HCT116 (cell line): Measurements from ENCODE around the gene EID2B. TPM values are rescaled to one million over a fixed set of nuclear protein-coding genes. Genes with fewer than 3 reads are reported as not detected.

ENCODE experiments used
- ATAC-seq: fragments of 200-7000 bp; cut with Tn5 transposase; 2 replicates; pipeline ENCODE4 v1.9.1; 2020; ENCODE audit warnings: mild to moderate bottlenecking, moderate library complexity
- BruUV-seq: library from RNA; stranded (reverse); fragments of 400-500 nt; replicated peaks from 2 replicates; lab custom pipeline; 2021; lab: Mats Ljungman, UMichigan
- CTCF ChIA-PET: fragments of 300-600 bp; sonication (Branson Sonifier 250); formaldehyde crosslinking; loops from one replicate; lab custom pipeline; 2021; ENCODE audit warnings: antibody characterized with exemption; lab: Charles Lee
- POLR2A ChIA-PET: fragments of 300-600, 350-600 bp; sonication (Branson Sonifier 250); formaldehyde crosslinking; loops from one replicate; lab custom pipeline; 2021; ENCODE audit warnings: antibody characterized with exemption; lab: Charles Lee
- RAD21 ChIA-PET, 2 experiments: fragments of 300-600 bp; sonication (Branson Sonifier 250); formaldehyde crosslinking; loops; one replicate each; lab custom pipeline; 2023; ENCODE audit warnings: low total read pairs in 2 of 2; ENCODE audit not compliant: uncharacterized antibody in 2 of 2, unreplicated experiment in 2 of 2, low non-redundant PET in 1 of 2; lab: Charles Lee
- DNase-seq: peaks from one replicate; pipeline ENCODE4 v3.0.0-alpha.2; 2010; ENCODE audit warnings: low read depth, low spot score
- H2AFZ ChIP-seq: fragments of 200-600 bp; shearing (Covaris generic), sonication (generic); 2 replicates; pipeline ENCODE4 v1.6.1; 2017; ENCODE audit warnings: low read depth, mixed run types, mixed read lengths, antibody characterized with exemption, low read length; ENCODE audit not compliant: poor library complexity, severe bottlenecking
- H3K27ac ChIP-seq: 2 replicates; pipeline ENCODE4 v1.5.1; 2012; ENCODE audit warnings: low read depth, low read length
- H3K27me3 ChIP-seq: fragments of 200-600 bp; sonication (generic); 2 replicates; pipeline ENCODE4 v1.6.1; 2016; ENCODE audit warnings: mixed run types, low read length, mixed read lengths; ENCODE audit not compliant: insufficient read depth
- H3K36me3 ChIP-seq, 2 experiments: fragments of 200-500 bp in 1 of 2; fragments of 200-600 bp in 1 of 2; sonication (Bioruptor generic) in 1 of 2; sonication (generic) in 1 of 2; 2 replicates each; pipeline versions ENCODE4 v1.5.1 to v1.6.1; 2014 to 2016; ENCODE audit warnings: low read length in 2 of 2, inconsistent platforms in 1 of 2, mixed read lengths in 1 of 2, mixed run types in 1 of 2; ENCODE audit not compliant: insufficient read depth in 2 of 2, control insufficient read depth in 1 of 2
- H3K4me1 ChIP-seq, 2 experiments: fragments of 200-600 bp in 1 of 2; sonication (generic) in 1 of 2; 2 replicates each; pipeline versions ENCODE4 v1.5.1 to v1.6.1; 2012 to 2017; ENCODE audit warnings: low read length in 2 of 2, inconsistent platforms in 1 of 2, mild to moderate bottlenecking in 1 of 2, mixed read lengths in 1 of 2, mixed run types in 1 of 2, moderate library complexity in 1 of 2; ENCODE audit not compliant: insufficient read depth in 2 of 2, control insufficient read depth in 1 of 2
- H3K4me2 ChIP-seq: fragments of 200-600 bp; sonication (generic); 2 replicates; pipeline ENCODE4 v1.6.1; 2017; ENCODE audit warnings: mixed run types, low read length, mixed read lengths
- H3K4me3 ChIP-seq, 2 experiments: fragments of 200-600 bp in 1 of 2; sonication (generic) in 1 of 2; replicated peaks in 1 of 2; 2 replicates each; pipeline ENCODE4 v1.5.1; 2011 to 2016; ENCODE audit warnings: low read length in 2 of 2, control low read depth in 1 of 2, low read depth in 1 of 2, mild to moderate bottlenecking in 1 of 2, mixed read lengths in 1 of 2, mixed run types in 1 of 2
- H3K79me2 ChIP-seq: fragments of 200-600 bp; sonication (generic); 2 replicates; pipeline ENCODE4 v1.6.1; 2017; ENCODE audit warnings: mild to moderate bottlenecking, mixed run types, low read length, moderate library complexity, mixed read lengths; ENCODE audit not compliant: insufficient read depth
- H3K9ac ChIP-seq: fragments of 200-600 bp; sonication (generic); 2 replicates; pipeline ENCODE4 v1.6.1; 2016; ENCODE audit warnings: low read length, mixed read lengths
- H3K9me2 ChIP-seq: fragments of 200-600 bp; sonication (generic), shearing (Covaris generic); 2 replicates; pipeline ENCODE4 v1.6.1; 2017; ENCODE audit warnings: mixed run types, mild to moderate bottlenecking, moderate library complexity; ENCODE audit not compliant: insufficient read depth
- H3K9me3 ChIP-seq, 2 experiments: fragments of 200-500 bp in 1 of 2; fragments of 200-600 bp in 1 of 2; sonication (Bioruptor generic) in 1 of 2; sonication (generic) in 1 of 2; 2 replicates each; pipeline ENCODE4 v1.6.1; 2014 to 2017; ENCODE audit warnings: low read length in 2 of 2, mixed read lengths in 2 of 2, inconsistent platforms in 1 of 2, low read depth in 1 of 2, mild to moderate bottlenecking in 1 of 2, mixed run types in 1 of 2, moderate library complexity in 1 of 2; ENCODE audit not compliant: control insufficient read depth in 1 of 2, insufficient read depth in 1 of 2
- H4K20me1 ChIP-seq: fragments of 200-600 bp; sonication (generic), shearing (Covaris generic); 2 replicates; pipeline ENCODE4 v1.6.1; 2017; ENCODE audit warnings: mixed run types, mild to moderate bottlenecking, moderate library complexity; ENCODE audit not compliant: insufficient read depth
- CBX3 ChIP-seq: IDR thresholded peaks from 2 replicates; pipeline ENCODE4 v1.6.1; 2012; ENCODE audit warnings: low read depth
- CEBPB ChIP-seq: IDR thresholded peaks from 2 replicates; pipeline ENCODE4 v1.6.1; 2012; ENCODE audit warnings: low read depth
- CTCF ChIP-seq, 3 experiments: fragments of 200-600 bp in 1 of 3; sonication (generic) in 1 of 3; IDR thresholded peaks in 2 of 3; conservative IDR thresholded peaks in 1 of 3; 2 replicates each; pipeline ENCODE4 v1.5.1; 2012 to 2017; ENCODE audit warnings: low read depth in 2 of 3, low read length in 2 of 3, antibody characterized with exemption in 1 of 3, borderline replicate concordance in 1 of 3, control low read depth in 1 of 3, mild to moderate bottlenecking in 1 of 3, mixed read lengths in 1 of 3, mixed run types in 1 of 3, moderate library complexity in 1 of 3; ENCODE audit not compliant: insufficient read depth in 1 of 3
- ELF1 ChIP-seq: IDR thresholded peaks from 2 replicates; pipeline ENCODE4 v1.6.1; 2012; ENCODE audit warnings: low read depth, borderline replicate concordance
- EZH2 ChIP-seq: fragments of 200-600 bp; sonication (generic); IDR thresholded peaks from 2 replicates; pipeline ENCODE4 v1.6.1; 2017; ENCODE audit warnings: antibody characterized with exemption, mixed run types
- FOSL1 ChIP-seq: IDR thresholded peaks from 2 replicates; pipeline ENCODE4 v1.6.1; 2012; ENCODE audit warnings: low read depth
- POLR2A ChIP-seq: IDR thresholded peaks from 2 replicates; pipeline ENCODE4 v1.7.0; 2011; ENCODE audit warnings: borderline replicate concordance; ENCODE audit not compliant: insufficient read depth, insufficient read length; ENCODE audit errors: extremely low read depth
- POLR2AphosphoS5 ChIP-seq: IDR thresholded peaks from 2 replicates; pipeline ENCODE4 v1.6.1; 2011; ENCODE audit warnings: mild to moderate bottlenecking, low read depth, low read length, moderate library complexity
- RAD21 ChIP-seq: IDR thresholded peaks from 2 replicates; pipeline ENCODE4 v1.6.1; 2012; ENCODE audit warnings: low read depth, mild to moderate bottlenecking
- SIN3A ChIP-seq: IDR thresholded peaks from 2 replicates; pipeline ENCODE4 v1.6.1; 2012; ENCODE audit warnings: low read depth
- SP1 ChIP-seq: IDR thresholded peaks from 2 replicates; pipeline ENCODE4 v1.6.1; 2012; ENCODE audit warnings: low read depth
- SRF ChIP-seq: IDR thresholded peaks from 2 replicates; pipeline ENCODE4 v1.6.1; 2012; ENCODE audit warnings: low read depth
- TCF7L2 ChIP-seq: IDR thresholded peaks from 2 replicates; pipeline ENCODE4 v1.7.0; 2011; ENCODE audit warnings: borderline replicate concordance, inconsistent platforms; ENCODE audit not compliant: insufficient read depth, insufficient read length; ENCODE audit errors: extremely low read depth
- YY1 ChIP-seq: IDR thresholded peaks from 2 replicates; pipeline ENCODE4 v1.6.1; 2011; ENCODE audit warnings: low read length, low read depth, moderate library complexity, mild to moderate bottlenecking; ENCODE audit not compliant: insufficient replicate concordance; ENCODE audit errors: extremely low read depth
- ZFX ChIP-seq: fragments of 450-650 bp; IDR thresholded peaks from 2 replicates; pipeline ENCODE4 v1.6.1; 2017
- ZNF274 ChIP-seq: fragments of 200-500 bp; sonication (Bioruptor generic); IDR thresholded peaks from 2 replicates; pipeline ENCODE4 v1.6.1; 2014; ENCODE audit warnings: mild to moderate bottlenecking, low read depth, low read length, inconsistent platforms
- intact Hi-C: fragments of 100-400 bp; cut with micrococcal nuclease; formaldehyde crosslinking; loops from 2 replicates; pipeline ENCODE4 v1.10.0; 2022
- total RNA-seq: library from RNA; stranded (reverse); gene quantifications from one replicate; pipeline ENCODE4 v1.2.1, GENCODE V29; 2021; ENCODE audit not compliant: unreplicated experiment
- TF ChIP-seq, protein P1 (sequence below): IDR thresholded peaks from 2 replicates; pipeline ENCODE4 v1.6.1; 2012
- TF ChIP-seq, protein P2 (sequence below): IDR thresholded peaks from 2 replicates; pipeline ENCODE4 v1.6.1; 2012; ENCODE audit warnings: low read depth
- TF ChIP-seq, protein P3 (sequence below): IDR thresholded peaks from 2 replicates; pipeline ENCODE4 v1.6.1; 2012

The EID2B gene
- total RNA-seq, 1 experiment from 2014 or later: 1.2 TPM

DNA sequence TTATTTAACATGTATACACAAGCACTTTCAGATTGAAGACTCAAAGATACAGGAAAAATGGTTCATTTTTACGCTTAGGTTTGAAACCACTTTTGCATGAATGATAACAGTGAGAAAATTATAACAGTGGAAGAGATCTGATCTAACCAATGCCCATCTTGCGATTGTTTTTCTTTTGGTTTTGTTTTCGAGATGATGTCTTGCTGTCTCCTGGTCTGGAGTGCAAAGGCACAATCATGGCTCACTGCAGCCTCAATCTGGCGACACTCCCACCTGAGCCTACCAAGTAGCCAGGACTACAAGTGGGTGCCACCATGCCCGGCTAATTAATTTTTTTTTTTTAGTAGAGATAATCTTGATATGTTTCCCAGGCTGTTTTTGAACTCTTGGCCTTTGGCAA lies 17.5 kb upstream of the EID2B start:
- Histone ChIP-seq H3K79me2 (no peaks in the 10 kb centered on the region), H3K27me3 (peaks cover 16% of the 10 kb centered on the region)
- intact Hi-C loops: loop anchor here (5.0 kb wide), 1 partner anchor 292 kb away; no protein-coding TSS in a partner anchor

More for the DNA sequence above, 17.5 kb upstream of the EID2B start:
- ATAC-seq (no peak), DNase-seq (no peak)
- Histone ChIP-seq H3K27ac (no peak overlapping the region), H3K9me3 (no peaks in the 10 kb centered on the region), H3K9me2 (no peaks in the 10 kb centered on the region), H3K9ac (no peak overlapping the region), H3K4me2 (no peak overlapping the region), H3K4me3 (no peak overlapping the region), H2AFZ (no peak overlapping the region), H3K36me3 (no peaks in the 10 kb centered on the region), H3K4me1 (no peaks in the 10 kb centered on the region; a peak in 1 of 4 replicates), H4K20me1 (no peaks in the 10 kb centered on the region)
- ChIA-PET POLR2A (no interaction called here), RAD21 (no interaction called here), CTCF (no interaction called here)
- TF ChIP-seq RAD21 (no peak), TCF7L2 (no peak), YY1 (no peak), SRF (no peak), SP1 (no peak), POLR2A (no peak), CBX3 (no peak), POLR2AphosphoS5 (no peak), SIN3A (no peak), CEBPB (no peak), ZFX (no peak), CTCF (IDR thresholded peaks at IDR 0.05 in 2 of 3, conservative IDR thresholded peaks at IDR 0.05 in 1 of 3; ENCODE audit: borderline replicate concordance in 1 of 3, insufficient read depth in 1 of 3, low read depth in 2 of 3, low read length in 2 of 3) (no peak), ELF1 (no peak), EZH2 (no peak), ZNF274 (no peak), FOSL1 (no peak)
- TF ChIP-seq, protein P1, sequence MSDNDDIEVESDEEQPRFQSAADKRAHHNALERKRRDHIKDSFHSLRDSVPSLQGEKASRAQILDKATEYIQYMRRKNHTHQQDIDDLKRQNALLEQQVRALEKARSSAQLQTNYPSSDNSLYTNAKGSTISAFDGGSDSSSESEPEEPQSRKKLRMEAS: no peak
- TF ChIP-seq, protein P2, sequence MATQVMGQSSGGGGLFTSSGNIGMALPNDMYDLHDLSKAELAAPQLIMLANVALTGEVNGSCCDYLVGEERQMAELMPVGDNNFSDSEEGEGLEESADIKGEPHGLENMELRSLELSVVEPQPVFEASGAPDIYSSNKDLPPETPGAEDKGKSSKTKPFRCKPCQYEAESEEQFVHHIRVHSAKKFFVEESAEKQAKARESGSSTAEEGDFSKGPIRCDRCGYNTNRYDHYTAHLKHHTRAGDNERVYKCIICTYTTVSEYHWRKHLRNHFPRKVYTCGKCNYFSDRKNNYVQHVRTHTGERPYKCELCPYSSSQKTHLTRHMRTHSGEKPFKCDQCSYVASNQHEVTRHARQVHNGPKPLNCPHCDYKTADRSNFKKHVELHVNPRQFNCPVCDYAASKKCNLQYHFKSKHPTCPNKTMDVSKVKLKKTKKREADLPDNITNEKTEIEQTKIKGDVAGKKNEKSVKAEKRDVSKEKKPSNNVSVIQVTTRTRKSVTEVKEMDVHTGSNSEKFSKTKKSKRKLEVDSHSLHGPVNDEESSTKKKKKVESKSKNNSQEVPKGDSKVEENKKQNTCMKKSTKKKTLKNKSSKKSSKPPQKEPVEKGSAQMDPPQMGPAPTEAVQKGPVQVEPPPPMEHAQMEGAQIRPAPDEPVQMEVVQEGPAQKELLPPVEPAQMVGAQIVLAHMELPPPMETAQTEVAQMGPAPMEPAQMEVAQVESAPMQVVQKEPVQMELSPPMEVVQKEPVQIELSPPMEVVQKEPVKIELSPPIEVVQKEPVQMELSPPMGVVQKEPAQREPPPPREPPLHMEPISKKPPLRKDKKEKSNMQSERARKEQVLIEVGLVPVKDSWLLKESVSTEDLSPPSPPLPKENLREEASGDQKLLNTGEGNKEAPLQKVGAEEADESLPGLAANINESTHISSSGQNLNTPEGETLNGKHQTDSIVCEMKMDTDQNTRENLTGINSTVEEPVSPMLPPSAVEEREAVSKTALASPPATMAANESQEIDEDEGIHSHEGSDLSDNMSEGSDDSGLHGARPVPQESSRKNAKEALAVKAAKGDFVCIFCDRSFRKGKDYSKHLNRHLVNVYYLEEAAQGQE: no peak
- TF ChIP-seq, protein P3, sequence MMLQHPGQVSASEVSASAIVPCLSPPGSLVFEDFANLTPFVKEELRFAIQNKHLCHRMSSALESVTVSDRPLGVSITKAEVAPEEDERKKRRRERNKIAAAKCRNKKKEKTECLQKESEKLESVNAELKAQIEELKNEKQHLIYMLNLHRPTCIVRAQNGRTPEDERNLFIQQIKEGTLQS: no peak
- BruUV-seq: no TSS peak
